Activated naive CD4-positive, alpha-beta T cell treated with anti-CD3 and anti-CD28 coated beads, Interleukin-2, amount 50 U/mL, for 24 hours (primary cell): ENCODE data around the gene COG4.

Experiments used
- H3K27ac Mint-ChIP-seq: one replicate; pipeline ENCODE4 v1.8.0; 2021; ENCODE audit warnings: mild to moderate bottlenecking, mixed read lengths
- H3K27me3 Mint-ChIP-seq: one replicate; pipeline ENCODE4 v1.8.0; 2021; ENCODE audit warnings: mixed read lengths
- H3K36me3 Mint-ChIP-seq: one replicate; pipeline ENCODE4 v1.8.0; 2021; ENCODE audit warnings: mixed read lengths
- H3K4me1 Mint-ChIP-seq: one replicate; pipeline ENCODE4 v1.8.0; 2021; ENCODE audit warnings: mixed read lengths
- H3K4me3 Mint-ChIP-seq: one replicate; pipeline ENCODE4 v1.8.0; 2021; ENCODE audit warnings: mild to moderate bottlenecking, mixed read lengths
- H3K9me3 Mint-ChIP-seq: one replicate; pipeline ENCODE4 v1.8.0; 2021; ENCODE audit warnings: mixed read lengths

The COG4 gene

GRCh38 chr16:70475054-70475871 lies 48.1 kb downstream of the COG4 start:
- Mint-ChIP-seq H3K27ac (no peak overlapping the region), H3K27me3 (no peaks in the 10 kb centered on the region), H3K4me1 (peaks cover 5% of the 10 kb centered on the region), H3K9me3 (no peaks in the 10 kb centered on the region), H3K4me3 (no peak overlapping the region), H3K36me3 (peaks cover 2% of the 10 kb centered on the region)

DNA sequence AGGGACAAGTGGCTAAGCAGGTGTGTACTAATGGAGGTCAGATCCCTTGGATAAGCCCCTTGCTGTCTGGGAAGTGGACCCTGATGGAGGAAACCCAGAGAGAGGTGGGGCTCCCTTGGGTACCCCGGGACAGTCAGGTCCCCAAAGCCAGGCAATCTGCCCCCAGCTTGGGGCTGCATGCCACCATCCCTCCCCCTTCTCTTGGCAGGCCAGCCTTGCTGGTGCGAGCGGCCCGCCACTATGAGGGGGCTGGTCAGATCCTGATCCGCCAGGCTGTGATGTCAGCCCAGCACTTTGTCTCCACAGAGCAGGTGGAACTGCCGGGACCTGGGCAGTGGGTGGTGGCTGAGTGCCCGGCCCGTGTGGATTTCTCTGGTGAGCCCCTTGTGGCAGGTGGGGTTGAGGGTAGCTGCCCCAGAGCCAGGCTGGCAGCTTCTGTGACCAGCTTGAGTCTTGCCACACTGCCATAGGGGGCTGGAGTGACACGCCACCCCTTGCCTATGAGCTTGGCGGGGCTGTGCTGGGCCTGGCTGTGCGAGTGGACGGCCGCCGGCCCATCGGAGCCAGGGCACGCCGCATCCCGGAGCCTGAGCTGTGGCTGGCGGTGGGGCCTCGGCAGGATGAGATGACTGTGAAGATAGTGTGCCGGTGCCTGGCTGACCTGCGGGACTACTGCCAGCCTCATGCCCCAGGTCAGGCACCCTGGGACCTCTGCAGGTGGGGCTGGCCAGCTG lies 48.9 kb downstream of the COG4 start:
- Mint-ChIP-seq H3K4me3 (no peak overlapping the region), H3K36me3 (peaks cover 2% of the 10 kb centered on the region), H3K9me3 (no peaks in the 10 kb centered on the region), H3K27ac (no peak overlapping the region), H3K4me1 (peaks cover 5% of the 10 kb centered on the region), H3K27me3 (no peaks in the 10 kb centered on the region)

DNA sequence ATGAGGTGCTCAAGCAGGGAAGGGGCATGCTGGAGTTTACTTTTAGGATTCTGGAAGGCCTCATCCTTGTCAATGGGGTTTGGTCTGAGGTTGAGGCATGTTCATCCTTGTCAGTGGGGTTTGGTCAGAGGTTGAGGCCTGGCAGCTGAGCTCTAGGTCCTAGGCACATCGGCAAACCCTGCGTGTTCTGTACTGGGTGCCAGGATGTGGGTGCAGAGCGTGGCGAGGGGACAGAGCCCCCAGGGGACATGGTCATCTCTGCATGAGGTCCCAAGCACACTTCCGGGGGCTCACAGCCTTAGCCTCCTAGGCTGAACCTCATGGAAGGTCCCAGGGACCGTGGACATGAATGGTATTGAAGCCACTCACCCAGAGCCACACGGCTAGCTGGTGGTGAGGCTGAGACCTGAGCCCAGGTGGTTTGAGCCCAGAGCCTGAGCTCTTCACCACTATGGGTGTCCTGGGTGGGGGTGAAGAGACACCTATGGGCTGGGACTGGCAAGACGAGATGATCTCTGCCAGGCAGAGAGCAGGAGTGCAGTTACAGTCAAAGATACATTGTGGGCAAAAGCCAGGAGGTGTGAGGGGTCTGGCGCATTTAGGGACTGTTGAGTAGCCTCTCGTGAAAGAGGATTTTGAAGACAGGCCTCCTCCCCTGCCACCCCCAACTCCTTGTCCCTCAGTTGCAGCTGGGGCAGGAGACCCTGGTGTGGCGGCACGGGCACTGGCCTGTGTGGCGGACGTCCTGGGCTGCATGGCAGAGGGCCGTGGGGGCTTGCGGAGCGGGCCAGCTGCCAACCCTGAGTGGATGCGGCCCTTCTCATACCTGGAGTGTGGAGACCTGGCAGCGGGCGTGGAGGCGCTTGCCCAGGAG lies 49.7 kb downstream of the COG4 start:
- no peak overlapping the region for H3K4me3 Mint-ChIP-seq
- H3K36me3 Mint-ChIP-seq, result peaks cover 2% of the 10 kb centered on the region
- H3K27ac Mint-ChIP-seq, result peak overlapping the region; percentile 65
- no peaks in the 10 kb centered on the region for H3K27me3 Mint-ChIP-seq
- no peaks in the 10 kb centered on the region for H3K9me3 Mint-ChIP-seq
- H3K4me1 Mint-ChIP-seq, result peaks cover 5% of the 10 kb centered on the region

- no peaks in the 10 kb centered on the region for H3K9me3 Mint-ChIP-seq
- H3K27me3 Mint-ChIP-seq, result no peaks in the 10 kb centered on the region
- H3K36me3 Mint-ChIP-seq, result peaks cover 2% of the 10 kb centered on the region
- peaks cover 5% of the 10 kb centered on the region for H3K4me1 Mint-ChIP-seq
- no peak overlapping the region for H3K4me3 Mint-ChIP-seq
- no peak overlapping the region for H3K27ac Mint-ChIP-seq
Measured at GRCh38 chr16:70472786-70473433, 50.4 kb downstream of the COG4 start.

DNA sequence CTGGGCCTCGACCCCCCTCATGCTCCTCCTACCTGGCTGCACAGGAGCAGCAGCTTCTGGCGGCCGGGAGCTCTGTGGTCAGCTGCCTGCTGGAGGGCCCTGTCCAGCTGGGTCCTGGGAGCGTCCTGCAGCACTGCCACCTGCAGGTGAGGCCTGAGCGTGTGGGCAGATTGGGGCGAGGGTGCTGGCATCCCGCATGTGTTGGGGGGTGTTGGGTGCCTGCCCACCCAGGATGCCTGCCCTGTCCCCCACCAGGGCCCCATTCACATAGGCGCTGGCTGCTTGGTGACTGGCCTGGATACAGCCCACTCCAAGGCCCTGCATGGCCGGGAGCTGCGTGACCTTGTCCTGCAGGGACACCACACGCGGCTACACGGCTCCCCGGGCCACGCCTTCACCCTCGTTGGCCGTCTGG lies 52.4 kb downstream of the COG4 start:
- Mint-ChIP-seq H3K4me1 (no peaks in the 10 kb centered on the region), H3K27me3 (no peaks in the 10 kb centered on the region), H3K9me3 (no peaks in the 10 kb centered on the region), H3K36me3 (peaks cover 2% of the 10 kb centered on the region), H3K27ac (no peak overlapping the region), H3K4me3 (no peak overlapping the region)

DNA sequence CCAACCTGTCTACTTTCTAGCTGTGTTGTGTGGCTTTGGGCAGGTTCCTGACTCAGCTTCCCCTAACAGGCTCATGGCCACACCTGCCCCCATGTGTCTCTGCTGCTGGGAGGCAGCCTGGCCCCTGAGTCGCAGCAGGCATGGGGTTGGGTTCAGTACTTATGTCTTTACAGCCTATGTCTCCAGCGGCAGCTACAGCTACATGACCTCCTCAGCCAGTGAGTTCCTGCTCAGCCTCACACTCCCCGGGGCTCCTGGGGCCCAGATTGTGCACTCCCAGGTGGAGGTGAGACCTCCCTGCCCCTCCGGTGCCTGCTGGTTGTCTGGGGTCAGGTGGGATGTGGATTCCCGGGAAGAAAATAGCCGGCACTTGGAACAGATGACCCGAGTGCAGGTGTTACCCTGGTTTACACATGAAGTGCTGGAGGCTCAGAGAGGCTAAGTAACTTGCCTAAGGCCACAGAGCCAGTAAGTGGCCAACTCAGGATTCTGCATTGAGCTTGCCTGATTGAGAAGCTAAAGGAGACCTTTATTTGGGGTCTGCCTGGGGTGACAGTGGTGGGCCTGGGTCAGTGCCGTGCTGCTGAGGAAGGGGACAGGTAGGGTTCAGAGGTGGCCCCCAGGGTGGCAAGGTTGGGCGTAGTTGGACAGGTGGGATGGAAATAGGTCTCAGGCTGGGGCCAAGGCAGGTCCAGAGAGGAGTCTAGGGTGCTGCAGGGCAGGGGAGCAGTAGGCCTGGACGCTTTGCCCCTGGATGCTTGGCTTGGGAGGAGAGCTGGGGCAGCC lies 53.0 kb downstream of the COG4 start:
- Mint-ChIP-seq H3K27me3 (no peaks in the 10 kb centered on the region), H3K36me3 (peaks cover 2% of the 10 kb centered on the region), H3K27ac (no peak overlapping the region), H3K9me3 (no peaks in the 10 kb centered on the region), H3K4me1 (no peaks in the 10 kb centered on the region), H3K4me3 (no peak overlapping the region)

DNA sequence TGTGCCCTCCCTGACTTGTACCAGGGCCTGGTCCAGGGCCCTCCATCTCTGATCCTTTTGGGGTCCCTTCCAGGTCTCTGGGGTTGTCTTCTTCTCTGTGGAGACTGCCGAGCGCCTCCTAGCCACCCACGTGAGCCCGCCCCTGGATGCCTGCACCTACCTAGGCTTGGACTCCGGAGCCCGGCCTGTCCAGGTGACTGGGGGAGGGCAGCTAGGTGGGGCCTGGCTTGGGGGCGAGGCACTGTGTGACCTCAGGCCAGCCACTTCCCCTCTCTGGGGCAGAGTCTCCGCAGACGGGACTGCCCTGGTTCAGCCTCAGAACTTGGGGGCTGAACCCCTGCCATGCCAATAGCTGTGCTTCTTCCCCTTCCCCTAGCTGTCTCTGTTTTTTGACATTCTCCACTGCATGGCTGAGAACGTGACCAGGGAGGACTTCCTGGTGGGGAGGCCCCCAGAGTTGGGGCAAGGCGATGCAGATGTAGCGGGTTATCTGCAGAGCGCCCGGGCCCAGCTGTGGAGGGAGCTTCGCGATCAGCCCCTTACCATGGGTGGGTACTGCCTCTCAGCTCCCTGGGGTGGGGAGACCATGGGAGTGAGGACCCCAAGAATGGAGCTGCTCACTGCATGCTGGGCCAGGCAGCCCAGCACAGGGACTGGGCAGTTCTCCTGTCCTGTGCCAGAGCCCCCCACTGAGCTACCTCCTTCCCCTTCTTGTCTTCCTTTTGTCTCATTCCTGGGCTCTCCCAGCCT lies 54.4 kb downstream of the COG4 start:
- H3K27ac Mint-ChIP-seq, result no peak overlapping the region
- peaks cover 2% of the 10 kb centered on the region for H3K36me3 Mint-ChIP-seq
- no peaks in the 10 kb centered on the region for H3K27me3 Mint-ChIP-seq
- no peaks in the 10 kb centered on the region for H3K9me3 Mint-ChIP-seq
- no peak overlapping the region for H3K4me3 Mint-ChIP-seq
- no peaks in the 10 kb centered on the region for H3K4me1 Mint-ChIP-seq

DNA sequence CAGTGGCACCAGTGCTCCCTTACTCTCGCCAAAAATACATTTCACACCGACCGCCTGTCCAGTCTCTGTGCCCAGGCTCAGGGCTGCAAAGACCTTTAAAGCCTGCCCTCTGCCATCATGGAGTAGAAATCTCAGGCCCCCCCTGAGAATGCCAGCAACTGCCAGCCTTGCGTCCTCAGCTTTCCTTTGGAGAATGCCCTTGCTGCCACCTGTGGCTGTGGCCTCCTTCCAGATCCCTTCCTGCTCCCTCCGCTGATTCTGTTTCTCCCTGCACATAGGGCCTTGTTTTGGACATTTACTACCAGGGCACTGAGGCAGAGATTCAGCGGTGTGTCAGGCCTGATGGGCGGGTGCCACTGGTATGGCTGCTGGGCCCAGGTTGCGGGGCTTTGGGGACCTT lies 55.7 kb downstream of the COG4 start:
- Mint-ChIP-seq H3K9me3 (no peaks in the 10 kb centered on the region), H3K27me3 (no peaks in the 10 kb centered on the region), H3K4me1 (no peaks in the 10 kb centered on the region), H3K27ac (no peak overlapping the region), H3K4me3 (no peak overlapping the region), H3K36me3 (no peaks in the 10 kb centered on the region)

DNA sequence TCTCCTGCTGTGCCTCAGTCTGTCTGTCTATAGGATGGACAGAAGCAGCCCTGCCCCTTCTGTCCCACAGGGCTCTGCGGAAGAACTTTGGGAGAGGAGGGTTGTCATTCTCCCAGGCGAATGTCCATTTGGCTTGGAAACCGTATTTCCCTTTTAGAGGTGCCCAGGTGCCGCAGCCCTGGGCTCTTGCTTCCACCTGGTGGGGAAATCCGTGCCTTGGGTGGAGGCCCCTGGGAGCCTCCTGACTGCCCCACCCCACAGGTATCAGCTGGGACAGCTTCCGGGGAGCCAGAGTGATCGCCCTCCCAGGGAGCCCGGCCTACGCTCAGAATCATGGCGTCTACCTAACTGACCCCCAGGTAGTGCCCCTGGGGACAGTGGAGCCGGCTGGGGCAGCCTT lies 56.2 kb downstream of the COG4 start:
- Mint-ChIP-seq H3K4me3 (no peak overlapping the region), H3K9me3 (no peaks in the 10 kb centered on the region), H3K36me3 (no peaks in the 10 kb centered on the region), H3K27me3 (no peaks in the 10 kb centered on the region), H3K27ac (no peak overlapping the region), H3K4me1 (no peaks in the 10 kb centered on the region)

DNA sequence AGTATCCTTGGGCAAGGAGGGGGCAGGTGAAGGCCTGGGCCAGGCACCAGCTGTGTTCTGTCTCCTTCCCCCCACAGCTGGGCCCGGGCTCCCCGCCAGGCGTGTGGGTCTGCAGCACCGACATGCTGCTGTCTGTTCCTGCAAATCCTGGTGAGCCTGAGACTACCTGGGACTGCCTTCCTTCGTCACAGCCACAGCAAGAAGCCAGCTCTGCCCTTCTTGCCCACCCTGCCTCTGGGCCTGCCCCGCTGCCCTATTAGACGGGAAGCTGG lies 56.6 kb downstream of the COG4 start:
- Mint-ChIP-seq H3K27ac (no peak overlapping the region), H3K27me3 (no peaks in the 10 kb centered on the region), H3K36me3 (no peaks in the 10 kb centered on the region), H3K4me3 (no peak overlapping the region), H3K4me1 (no peaks in the 10 kb centered on the region), H3K9me3 (no peaks in the 10 kb centered on the region)

- H3K36me3 Mint-ChIP-seq, result no peaks in the 10 kb centered on the region
- H3K27me3 Mint-ChIP-seq, result no peaks in the 10 kb centered on the region
- no peak overlapping the region for H3K4me3 Mint-ChIP-seq
- no peak overlapping the region for H3K27ac Mint-ChIP-seq
- no peaks in the 10 kb centered on the region for H3K4me1 Mint-ChIP-seq
- no peaks in the 10 kb centered on the region for H3K9me3 Mint-ChIP-seq
Measured at GRCh38 chr16:70465999-70466804, 57.2 kb downstream of the COG4 start.

GRCh38 chr16:70463235-70463634 lies 60.1 kb downstream of the COG4 start:
- H3K4me3 Mint-ChIP-seq, result no peak overlapping the region
- H3K27me3 Mint-ChIP-seq, result no peaks in the 10 kb centered on the region
- no peak overlapping the region for H3K27ac Mint-ChIP-seq
- H3K4me1 Mint-ChIP-seq, result no peaks in the 10 kb centered on the region
- no peaks in the 10 kb centered on the region for H3K9me3 Mint-ChIP-seq
- no peaks in the 10 kb centered on the region for H3K36me3 Mint-ChIP-seq

- Mint-ChIP-seq H3K27ac (no peak overlapping the region), H3K4me3 (no peak overlapping the region), H3K36me3 (no peaks in the 10 kb centered on the region), H3K4me1 (peaks cover 8% of the 10 kb centered on the region), H3K9me3 (no peaks in the 10 kb centered on the region), H3K27me3 (no peaks in the 10 kb centered on the region)
Measured at GRCh38 chr16:70460737-70461261, 62.6 kb downstream of the COG4 start.
